Effector memory CD8-positive, alpha-beta T cell (primary cell): ENCODE results near the gene TMEM132C.

Experiments
- ATAC-seq: fragments of 150-1000 bp; cut with Tn5 transposase; replicated peaks from 2 replicates; pipeline ENCODE4 v1.10.0; 2021; ENCODE audit warnings: mild to moderate bottlenecking, moderate library complexity
- DNase-seq, 3 experiments: peaks; one replicate each; pipeline ENCODE4 v3.0.0; 2021
- H3K27ac Mint-ChIP-seq, 2 donors: one replicate each; pipeline ENCODE4 v1.8.0; 2022; ENCODE audit warnings: mild to moderate bottlenecking in 2 of 2, mixed read lengths in 2 of 2, moderate library complexity in 2 of 2
- H3K27me3 Mint-ChIP-seq, 2 donors: one replicate each; pipeline ENCODE4 v1.8.0; 2022; ENCODE audit warnings: mixed read lengths in 2 of 2
- H3K36me3 Mint-ChIP-seq: one replicate; pipeline ENCODE4 v1.8.0; 2022; ENCODE audit warnings: mild to moderate bottlenecking, moderate library complexity, mixed read lengths; ENCODE audit not compliant: insufficient read depth
- H3K4me1 Mint-ChIP-seq, 2 donors: one replicate each; pipeline ENCODE4 v1.8.0; 2022; ENCODE audit warnings: low read depth in 2 of 2, mixed read lengths in 2 of 2
- H3K4me3 Mint-ChIP-seq, 2 donors: one replicate each; pipeline ENCODE4 v1.8.0; 2022; ENCODE audit warnings: mild to moderate bottlenecking in 2 of 2, mixed read lengths in 2 of 2, moderate library complexity in 2 of 2
- H3K9me3 Mint-ChIP-seq, 2 donors: one replicate each; pipeline ENCODE4 v1.8.0; 2022; ENCODE audit warnings: mixed read lengths in 2 of 2

The TMEM132C gene

GRCh38 chr12:128644664-128645296 is 377.8 kb downstream of the TMEM132C start:
- peaks cover 9 to 26% of the 10 kb centered on the region in 2 donors for H3K9me3 Mint-ChIP-seq
- H3K36me3 Mint-ChIP-seq: no peaks in the 10 kb centered on the region
- no peak overlapping the region for H3K4me3 Mint-ChIP-seq
- DNase-seq (peak; percentile 43 to 47 (median 47)), ATAC-seq (peak; percentile 40)
- peaks cover 14 to 19% of the 10 kb centered on the region in 2 donors for H3K4me1 Mint-ChIP-seq
- H3K27ac Mint-ChIP-seq: no peak overlapping the region
- H3K27me3 Mint-ChIP-seq: no peaks in the 10 kb centered on the region

- Mint-ChIP-seq H3K4me3 (no peak overlapping the region), H3K27ac (peak overlapping the region in 1 of 2 donors; percentile 46), H3K36me3 (no peaks in the 10 kb centered on the region), H3K9me3 (peaks cover 9 to 26% of the 10 kb centered on the region in 2 donors), H3K4me1 (peaks cover 10 to 16% of the 10 kb centered on the region in 2 donors), H3K27me3 (no peaks in the 10 kb centered on the region)
- DNase-seq: no peak
- ATAC-seq: no peak
Measured at GRCh38 chr12:128649902-128650301, 382.9 kb downstream of the TMEM132C start.

GRCh38 chr12:128652136-128652751 is 385.3 kb downstream of the TMEM132C start:
- no peak overlapping the region for H3K4me3 Mint-ChIP-seq
- ATAC-seq (no peak), DNase-seq (no peak)
- H3K4me1 Mint-ChIP-seq: peaks cover 6 to 7% of the 10 kb centered on the region in 2 donors
- no peaks in the 10 kb centered on the region for H3K36me3 Mint-ChIP-seq
- peak overlapping the region; percentile 16 to 62 for H3K27ac Mint-ChIP-seq
- no peaks in the 10 kb centered on the region for H3K27me3 Mint-ChIP-seq
- peaks cover 9 to 15% of the 10 kb centered on the region in 2 donors for H3K9me3 Mint-ChIP-seq

- DNase-seq: no peak
- ATAC-seq: no peak
- Mint-ChIP-seq H3K36me3 (no peaks in the 10 kb centered on the region), H3K4me1 (peaks cover 5 to 6% of the 10 kb centered on the region in 2 donors), H3K4me3 (no peak overlapping the region), H3K9me3 (no peaks in the 10 kb centered on the region), H3K27ac (no peak overlapping the region), H3K27me3 (peaks cover 2 to 3% of the 10 kb centered on the region in 2 donors)
Measured at GRCh38 chr12:128654468-128654867, 387.5 kb downstream of the TMEM132C start.

GRCh38 chr12:128657378-128657777 is 390.4 kb downstream of the TMEM132C start:
- ATAC-seq (no peak), DNase-seq (no peak)
- Mint-ChIP-seq H3K27me3 (peaks cover 8 to 9% of the 10 kb centered on the region in 2 donors), H3K9me3 (no peaks in the 10 kb centered on the region), H3K4me1 (peaks cover 0 to 8% of the 10 kb centered on the region in 2 donors), H3K4me3 (no peak overlapping the region), H3K36me3 (no peaks in the 10 kb centered on the region), H3K27ac (peak overlapping the region in 1 of 2 donors; percentile 27)

GRCh38 chr12:128660532-128661225 is 393.7 kb downstream of the TMEM132C start:
- no peak for ATAC-seq
- Mint-ChIP-seq H3K4me3 (no peak overlapping the region), H3K27ac (no peak overlapping the region), H3K36me3 (no peaks in the 10 kb centered on the region), H3K27me3 (peaks cover 8 to 9% of the 10 kb centered on the region in 2 donors), H3K9me3 (no peaks in the 10 kb centered on the region), H3K4me1 (peaks cover 0 to 8% of the 10 kb centered on the region in 2 donors)
- no peak for DNase-seq

- Mint-ChIP-seq H3K9me3 (no peaks in the 10 kb centered on the region), H3K27ac (peak overlapping the region in 1 of 2 donors; percentile 52), H3K4me3 (no peak overlapping the region), H3K27me3 (peaks cover 8 to 9% of the 10 kb centered on the region in 2 donors), H3K4me1 (peaks cover 0 to 8% of the 10 kb centered on the region in 2 donors), H3K36me3 (no peaks in the 10 kb centered on the region)
- DNase-seq: no peak
- no peak for ATAC-seq
Measured at GRCh38 chr12:128661226-128661569, 394.2 kb downstream of the TMEM132C start.

GRCh38 chr12:128662101-128662500 is 395.1 kb downstream of the TMEM132C start:
- DNase-seq (no peak), ATAC-seq (no peak)
- Mint-ChIP-seq H3K4me1 (peaks cover 0 to 6% of the 10 kb centered on the region in 2 donors), H3K4me3 (no peak overlapping the region), H3K27ac (peak overlapping the region in 1 of 2 donors; percentile 52), H3K36me3 (no peaks in the 10 kb centered on the region), H3K27me3 (peaks cover 8 to 9% of the 10 kb centered on the region in 2 donors), H3K9me3 (no peaks in the 10 kb centered on the region)

GRCh38 chr12:128664501-128664900 is 397.5 kb downstream of the TMEM132C start:
- H3K4me3 Mint-ChIP-seq: no peak overlapping the region
- H3K27ac Mint-ChIP-seq: no peak overlapping the region
- no peaks in the 10 kb centered on the region for H3K9me3 Mint-ChIP-seq
- H3K4me1 Mint-ChIP-seq: peaks cover 0 to 4% of the 10 kb centered on the region in 2 donors
- DNase-seq (no peak), ATAC-seq (no peak)
- H3K36me3 Mint-ChIP-seq: no peaks in the 10 kb centered on the region
- H3K27me3 Mint-ChIP-seq: peaks cover 5% of the 10 kb centered on the region in 2 donors

GRCh38 chr12:128667193-128667592 is 400.2 kb downstream of the TMEM132C start:
- Mint-ChIP-seq H3K4me1 (peaks cover 6 to 10% of the 10 kb centered on the region in 2 donors), H3K9me3 (no peaks in the 10 kb centered on the region), H3K27me3 (no peaks in the 10 kb centered on the region), H3K4me3 (no peak overlapping the region), H3K27ac (no peak overlapping the region), H3K36me3 (no peaks in the 10 kb centered on the region)
- ATAC-seq (no peak), DNase-seq (no peak)

- H3K36me3 Mint-ChIP-seq: no peaks in the 10 kb centered on the region
- DNase-seq (no peak), ATAC-seq (peak; percentile 29)
- H3K27me3 Mint-ChIP-seq: no peaks in the 10 kb centered on the region
- peak overlapping the region; percentile 44 to 77 for H3K27ac Mint-ChIP-seq
- H3K4me1 Mint-ChIP-seq: peaks cover 9 to 16% of the 10 kb centered on the region in 2 donors
- peak overlapping the region in 1 of 2 donors; percentile 15 for H3K4me3 Mint-ChIP-seq
- H3K9me3 Mint-ChIP-seq: no peaks in the 10 kb centered on the region
Measured at GRCh38 chr12:128671528-128672042, 404.6 kb downstream of the TMEM132C start.

GRCh38 chr12:128672428-128672827 is 405.5 kb downstream of the TMEM132C start:
- DNase-seq: no peak
- peaks cover 9 to 16% of the 10 kb centered on the region in 2 donors for H3K4me1 Mint-ChIP-seq
- peak overlapping the region; percentile 44 to 77 for H3K27ac Mint-ChIP-seq
- H3K4me3 Mint-ChIP-seq: no peak overlapping the region
- H3K27me3 Mint-ChIP-seq: no peaks in the 10 kb centered on the region
- no peaks in the 10 kb centered on the region for H3K36me3 Mint-ChIP-seq
- no peaks in the 10 kb centered on the region for H3K9me3 Mint-ChIP-seq
- no peak for ATAC-seq

GRCh38 chr12:128672893-128673292 is 405.9 kb downstream of the TMEM132C start:
- ATAC-seq (no peak), DNase-seq (no peak)
- Mint-ChIP-seq H3K9me3 (no peaks in the 10 kb centered on the region), H3K27ac (peak overlapping the region in 1 of 2 donors; percentile 44), H3K36me3 (no peaks in the 10 kb centered on the region), H3K4me1 (peaks cover 9 to 16% of the 10 kb centered on the region in 2 donors), H3K4me3 (no peak overlapping the region), H3K27me3 (no peaks in the 10 kb centered on the region)
